OCI-LY1 (cell line): Measurements from ENCODE around the gene NSUN3.

Experiments used
- EZH2 ChIP-seq: fragments of 200-600 bp; sonication (generic), shearing (Covaris generic); IDR thresholded peaks from 2 replicates; pipeline ENCODE4 v1.8.0; 2017; ENCODE audit warnings: borderline replicate concordance, mixed run types, mild to moderate bottlenecking, antibody characterized with exemption, low read length, moderate library complexity, mixed read lengths
- TF ChIP-seq, protein P1 (sequence below): fragments of 200-600 bp; sonication (generic), shearing (Covaris generic); IDR thresholded peaks from 2 replicates; pipeline ENCODE4 v1.5.1; 2017; ENCODE audit warnings: mild to moderate bottlenecking, antibody characterized with exemption, low read length, moderate library complexity, mixed read lengths

GRCh38 chr3:94065122-94065521 lies 2.3 kb downstream of the NSUN3 start:
- TF ChIP-seq, protein P1, sequence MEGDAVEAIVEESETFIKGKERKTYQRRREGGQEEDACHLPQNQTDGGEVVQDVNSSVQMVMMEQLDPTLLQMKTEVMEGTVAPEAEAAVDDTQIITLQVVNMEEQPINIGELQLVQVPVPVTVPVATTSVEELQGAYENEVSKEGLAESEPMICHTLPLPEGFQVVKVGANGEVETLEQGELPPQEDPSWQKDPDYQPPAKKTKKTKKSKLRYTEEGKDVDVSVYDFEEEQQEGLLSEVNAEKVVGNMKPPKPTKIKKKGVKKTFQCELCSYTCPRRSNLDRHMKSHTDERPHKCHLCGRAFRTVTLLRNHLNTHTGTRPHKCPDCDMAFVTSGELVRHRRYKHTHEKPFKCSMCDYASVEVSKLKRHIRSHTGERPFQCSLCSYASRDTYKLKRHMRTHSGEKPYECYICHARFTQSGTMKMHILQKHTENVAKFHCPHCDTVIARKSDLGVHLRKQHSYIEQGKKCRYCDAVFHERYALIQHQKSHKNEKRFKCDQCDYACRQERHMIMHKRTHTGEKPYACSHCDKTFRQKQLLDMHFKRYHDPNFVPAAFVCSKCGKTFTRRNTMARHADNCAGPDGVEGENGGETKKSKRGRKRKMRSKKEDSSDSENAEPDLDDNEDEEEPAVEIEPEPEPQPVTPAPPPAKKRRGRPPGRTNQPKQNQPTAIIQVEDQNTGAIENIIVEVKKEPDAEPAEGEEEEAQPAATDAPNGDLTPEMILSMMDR, result no peak
- TF ChIP-seq EZH2, result no peak
